Sigmoid colon (tissue), 7 donors: ENCODE data around the gene MRPL34. TPM values are rescaled to one million over a fixed set of nuclear protein-coding genes. Genes with fewer than 3 reads are reported as not detected.

ENCODE experiments used
- DNase-seq: peaks from one replicate; pipeline ENCODE4 v3.0.0-alpha.2; 2019
- H3K27ac ChIP-seq, 4 donors: fragments of 200-600 bp; sonication (generic); one replicate each; pipeline ENCODE4 v1.5.1; 2016 to 2019; ENCODE audit warnings: mild to moderate bottlenecking in 1 of 4
- H3K27me3 ChIP-seq, 3 donors: fragments of 200-600 bp; sonication (generic); one replicate each; pipeline ENCODE4 v1.5.1; 2019; ENCODE audit warnings: mild to moderate bottlenecking in 1 of 3
- H3K36me3 ChIP-seq, 4 donors: fragments of 200-600 bp; sonication (generic); one replicate each; pipeline ENCODE4 v1.5.1; 2016 to 2019
- H3K4me1 ChIP-seq, 4 donors: fragments of 200-600 bp; sonication (generic); one replicate each; pipeline ENCODE4 v1.5.1; 2017 to 2019
- H3K4me3 ChIP-seq, 4 donors: fragments of 200-600 bp; sonication (generic); one replicate each; pipeline ENCODE4 v1.5.1; 2017 to 2019; ENCODE audit warnings: mild to moderate bottlenecking in 2 of 4, moderate library complexity in 1 of 4
- H3K9me3 ChIP-seq, 4 donors: fragments of 200-600 bp in 3 of 4; sonication (generic) in 3 of 4; one replicate each; pipeline versions ENCODE4 v1.5.1 to v1.6.1; 2013 to 2019
- CTCF ChIP-seq, 4 experiments: fragments of 450-650 bp in 3 of 4; fragments of 200-600 bp in 1 of 4; IDR thresholded peaks; one replicate each; pipeline ENCODE4 v1.5.1; 2016 to 2019; ENCODE audit warnings: antibody characterized with exemption in 4 of 4, mild to moderate bottlenecking in 3 of 4, moderate library complexity in 2 of 4
- EP300 ChIP-seq, 4 donors: sonication (generic); formaldehyde crosslinking; IDR thresholded peaks; one replicate each; pipeline ENCODE4 v1.6.1; 2017; ENCODE audit warnings: antibody characterized with exemption in 4 of 4
- POLR2A ChIP-seq, 2 donors: fragments of 450-650 bp; IDR thresholded peaks; one replicate each; pipeline ENCODE4 v1.6.1; 2016; ENCODE audit warnings: antibody characterized with exemption in 2 of 2, mild to moderate bottlenecking in 2 of 2, moderate library complexity in 2 of 2
- POLR2AphosphoS5 ChIP-seq, 4 donors: sonication (generic); formaldehyde crosslinking; IDR thresholded peaks; one replicate each; pipeline ENCODE4 v1.6.1; 2017; ENCODE audit warnings: antibody characterized with exemption in 4 of 4
- WGBS, 2 donors: extraction: QIAGEN DNeasy Blood & Tissue Kit; methylation state at CpG; one replicate each; pipeline ENCODE4 v1.1.7; 2013; 5-methylcytosine and 5-hydroxymethylcytosine counted together
- intact Hi-C: fragments of 100-400 bp; cut with DNase I; formaldehyde crosslinking; loops from one replicate; pipeline ENCODE4 v1.15.1; 2023
- polyA plus RNA-seq, 3 donors: library from polyadenylated mRNA; stranded (reverse); fragments of 200-250 nt; gene quantifications; one replicate each; pipeline ENCODE4 v1.2.3, GENCODE V29; 2013
- total RNA-seq, 4 donors: library from RNA; depleted of rRNA; stranded (reverse); fragments of >200 nt; gene quantifications; one replicate each; pipeline ENCODE4 v1.1.0, GENCODE V29; 2016
- donor health status: healthy with polysubstance abuse.
- donor health status: Bipolar disorder and iron deficiency.
- donor health status: healthy.

Gene MRPL34
- total and polyA plus RNA-seq, 7 donors: 174 to 476 (median 275) TPM

- H3K4me3 ChIP-seq: no peak overlapping the region
- peaks cover 0 to 3% (median 0%) of the 10 kb centered on the region in 4 donors for H3K9me3 ChIP-seq
- no peak for DNase-seq
- no peak overlapping the region for H3K27ac ChIP-seq
- intact Hi-C loops: no loop called here
- no peak for TF ChIP-seq POLR2A (IDR thresholded peaks at IDR 0.05)
- no peak for TF ChIP-seq CTCF (IDR thresholded peaks at IDR 0.05)
- no peak for TF ChIP-seq EP300 (IDR thresholded peaks at IDR 0.05)
- TF ChIP-seq POLR2AphosphoS5 (IDR thresholded peaks at IDR 0.05): no peak
- no peaks in the 10 kb centered on the region for H3K27me3 ChIP-seq
- peaks cover 0 to 39% (median 8%) of the 10 kb centered on the region in 4 donors for H3K36me3 ChIP-seq
- 52 to 64% methylated on average over 4 of the region's 4 CpGs for WGBS, 2 donors
- peaks cover 0 to 22% (median 11%) of the 10 kb centered on the region in 4 donors for H3K4me1 ChIP-seq
These were observed 9.4 kb upstream of the MRPL34 start for GRCh38 chr19:17296273-17296672.

GRCh38 chr19:17296976-17297375 lies 8.7 kb upstream of the MRPL34 start:
- Histone ChIP-seq H3K4me3 (no peak overlapping the region), H3K36me3 (peaks cover 0 to 39% (median 8%) of the 10 kb centered on the region in 4 donors), H3K4me1 (peaks cover 0 to 24% (median 12%) of the 10 kb centered on the region in 4 donors), H3K27ac (no peak overlapping the region), H3K27me3 (no peaks in the 10 kb centered on the region), H3K9me3 (peaks cover 0 to 3% (median 0%) of the 10 kb centered on the region in 4 donors)
- no peak for DNase-seq
- TF ChIP-seq POLR2AphosphoS5 (IDR thresholded peaks at IDR 0.05): no peak
- intact Hi-C loops: no loop called here
- 94% methylated on average over 6 of the region's 6 CpGs for WGBS, 2 donors

- 96 to 97% methylated on average over 51 of the region's 51 CpGs for WGBS, 2 donors
- peaks cover 0 to 3% (median 0%) of the 10 kb centered on the region in 4 donors for H3K9me3 ChIP-seq
- peaks cover 0 to 31% (median 5%) of the 10 kb centered on the region in 4 donors for H3K36me3 ChIP-seq
- no peak overlapping the region for H3K4me3 ChIP-seq
- H3K27me3 ChIP-seq: no peaks in the 10 kb centered on the region
- H3K4me1 ChIP-seq: peaks cover 0 to 43% (median 37%) of the 10 kb centered on the region in 4 donors
- TF ChIP-seq POLR2AphosphoS5 (IDR thresholded peaks at IDR 0.05): no peak
- no peak for TF ChIP-seq EP300 (IDR thresholded peaks at IDR 0.05)
- no peak for TF ChIP-seq CTCF (IDR thresholded peaks at IDR 0.05)
- no peak for TF ChIP-seq POLR2A (IDR thresholded peaks at IDR 0.05)
- no peak overlapping the region for H3K27ac ChIP-seq
- no peak for DNase-seq
- intact Hi-C loops: no loop called here
These were observed 4.6 kb upstream of the MRPL34 start for GRCh38 chr19:17300992-17301619.

GRCh38 chr19:17302391-17303166 lies 3.1 kb upstream of the MRPL34 start:
- peaks cover 0 to 22% (median 5%) of the 10 kb centered on the region in 4 donors for H3K36me3 ChIP-seq
- intact Hi-C loops: no loop called here
- no peaks in the 10 kb centered on the region for H3K27me3 ChIP-seq
- WGBS, 2 donors: 17 to 29% methylated on average over 29 of the region's 29 CpGs
- H3K4me3 ChIP-seq: peak overlapping the region; percentile 60 to 98 (median 68)
- DNase-seq: no peak
- peak overlapping the region; percentile 92 to 97 (median 94) for H3K27ac ChIP-seq
- TF ChIP-seq POLR2AphosphoS5 (IDR thresholded peaks at IDR 0.05): no peak
- TF ChIP-seq CTCF (IDR thresholded peaks at IDR 0.05): no peak
- TF ChIP-seq EP300 (IDR thresholded peaks at IDR 0.05): no peak
- no peak for TF ChIP-seq POLR2A (IDR thresholded peaks at IDR 0.05)
- peaks cover 0 to 58% (median 51%) of the 10 kb centered on the region in 4 donors for H3K4me1 ChIP-seq
- H3K9me3 ChIP-seq: peaks cover 0 to 3% (median 0%) of the 10 kb centered on the region in 4 donors
